ENCODE results near the gene GPC6.

GRCh38 chr13:93786846-93787489 is 560.4 kb downstream of the GPC6 start:
- TF ChIP-seq JUND (IDR thresholded peaks at IDR 0.05) (no peak), EZH2 (IDR thresholded peaks at IDR 0.05) (no peak), EZH2phosphoT487 (IDR thresholded peaks at IDR 0.05; ENCODE audit: borderline replicate concordance) (no peak), POLR2A (IDR thresholded peaks at IDR 0.05; ENCODE audit: borderline replicate concordance, extremely low read depth, insufficient read depth, insufficient read length) (no peak), YY1 (IDR thresholded peaks at IDR 0.05; ENCODE audit: extremely low read depth, insufficient replicate concordance, low read depth, low read length) (no peak), SP1 (IDR thresholded peaks at IDR 0.05; ENCODE audit: low read depth) (no peak), POLR2AphosphoS5 (IDR thresholded peaks at IDR 0.05; ENCODE audit: low read depth, low read length) (no peak)
- TF ChIP-seq, protein P1, sequence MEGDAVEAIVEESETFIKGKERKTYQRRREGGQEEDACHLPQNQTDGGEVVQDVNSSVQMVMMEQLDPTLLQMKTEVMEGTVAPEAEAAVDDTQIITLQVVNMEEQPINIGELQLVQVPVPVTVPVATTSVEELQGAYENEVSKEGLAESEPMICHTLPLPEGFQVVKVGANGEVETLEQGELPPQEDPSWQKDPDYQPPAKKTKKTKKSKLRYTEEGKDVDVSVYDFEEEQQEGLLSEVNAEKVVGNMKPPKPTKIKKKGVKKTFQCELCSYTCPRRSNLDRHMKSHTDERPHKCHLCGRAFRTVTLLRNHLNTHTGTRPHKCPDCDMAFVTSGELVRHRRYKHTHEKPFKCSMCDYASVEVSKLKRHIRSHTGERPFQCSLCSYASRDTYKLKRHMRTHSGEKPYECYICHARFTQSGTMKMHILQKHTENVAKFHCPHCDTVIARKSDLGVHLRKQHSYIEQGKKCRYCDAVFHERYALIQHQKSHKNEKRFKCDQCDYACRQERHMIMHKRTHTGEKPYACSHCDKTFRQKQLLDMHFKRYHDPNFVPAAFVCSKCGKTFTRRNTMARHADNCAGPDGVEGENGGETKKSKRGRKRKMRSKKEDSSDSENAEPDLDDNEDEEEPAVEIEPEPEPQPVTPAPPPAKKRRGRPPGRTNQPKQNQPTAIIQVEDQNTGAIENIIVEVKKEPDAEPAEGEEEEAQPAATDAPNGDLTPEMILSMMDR (IDR thresholded peaks at IDR 0.05 in 2 of 3, conservative IDR thresholded peaks at IDR 0.05 in 1 of 3; ENCODE audit: borderline replicate concordance in 1 of 3, insufficient read depth in 1 of 3, low read depth in 2 of 3, low read length in 2 of 3), result no peak
